Neuron (in vitro differentiated cells): ENCODE data around the gene OR2S2.

ENCODE experiments used
- H2AFZ ChIP-seq: one replicate; pipeline ENCODE4 v1.6.1; 2013; ENCODE audit warnings: low read depth, mild to moderate bottlenecking, inconsistent platforms, low read length, moderate library complexity
- H3K27me3 ChIP-seq: one replicate; pipeline ENCODE4 v1.6.1; 2013; ENCODE audit warnings: low read length; ENCODE audit not compliant: insufficient read depth
- H3K36me3 ChIP-seq: one replicate; pipeline ENCODE4 v1.6.1; 2013; ENCODE audit warnings: low read length; ENCODE audit not compliant: insufficient read depth
- H3K4me1 ChIP-seq: one replicate; pipeline ENCODE4 v1.6.1; 2013; ENCODE audit warnings: low read length; ENCODE audit not compliant: insufficient read depth
- H3K4me3 ChIP-seq: 2 replicates; pipeline ENCODE4 v1.5.1; 2013; ENCODE audit warnings: mild to moderate bottlenecking, low read length, moderate library complexity
- H3K9me3 ChIP-seq: one replicate; pipeline ENCODE4 v1.6.1; 2013; ENCODE audit warnings: low read length

Gene OR2S2

GRCh38 chr9:35907711-35908503, 50.0 kb downstream of the OR2S2 start:
- no peaks in the 10 kb centered on the region for H3K36me3 ChIP-seq
- peaks cover 23% of the 10 kb centered on the region for H3K4me1 ChIP-seq
- H3K9me3 ChIP-seq = no peaks in the 10 kb centered on the region
- peak overlapping the region; percentile 44 for H2AFZ ChIP-seq
- no peaks in the 10 kb centered on the region for H3K27me3 ChIP-seq
- H3K4me3 ChIP-seq = no peak overlapping the region
